ENCODE data around the gene TMEM178B. TPM values are rescaled to one million over a fixed set of nuclear protein-coding genes. Genes with fewer than 3 reads are reported as not detected.
A peak's percentile ranks its signal among the peaks of the same experiment; 100 is the strongest.

TMEM178B gene
- total RNA-seq, 1 experiment from 2014 or later = 0.39 TPM

- intact Hi-C loops (cut with micrococcal nuclease; ENCODE audit: unreplicated experiment) = no loop called here
- ATAC-seq = no peak
- Histone ChIP-seq H3K27me3 (ENCODE audit: control insufficient read depth, insufficient read depth, low read length) (peaks cover 19% of the 10 kb centered on the region), H3K4me3 (ENCODE audit: low read depth in 2 of 2, low read length in 2 of 2) (peak overlapping the region in 1 of 2 experiments; percentile 4; a peak in 1 of 4 replicates), H3K36me3 (ENCODE audit: control insufficient read depth, insufficient read depth, low read length) (no peaks in the 10 kb centered on the region), H3K4me1 (ENCODE audit: control insufficient read depth, insufficient read depth, low read length) (peaks cover 3% of the 10 kb centered on the region; the same call in 1 of the 2 replicates), H3K9me3 (ENCODE audit: control insufficient read depth, insufficient read depth, low read depth, low read length) (no peaks in the 10 kb centered on the region), H3K27ac (ENCODE audit: low read length) (no peak overlapping the region)
- in situ Hi-C loops (cut with HindIII; ENCODE audit: low pct_unique_long_range_greater_than_20kb, low sequenced_read_pairs) = no loop called here
- no peak for DNase-seq (ENCODE audit: low read depth, low spot score)
- no TSS peak for BruUV-seq (replicated peaks)
- CTCF ChIA-PET = no interaction called here
- TF ChIP-seq POLR2AphosphoS5 (IDR thresholded peaks at IDR 0.05; ENCODE audit: low read depth, low read length) (no peak), CTCF (IDR thresholded peaks at IDR 0.05) (no peak)
- POLR2A ChIA-PET = no interaction called here
Observed at GRCh38 chr7:141511316-141511675, 437.4 kb downstream of the TMEM178B start.

- Histone ChIP-seq H3K27me3 (ENCODE audit: control insufficient read depth, insufficient read depth, low read length) (peaks cover 19% of the 10 kb centered on the region), H3K9me3 (ENCODE audit: control insufficient read depth, insufficient read depth, low read depth, low read length) (no peaks in the 10 kb centered on the region), H3K36me3 (ENCODE audit: control insufficient read depth, insufficient read depth, low read length) (no peaks in the 10 kb centered on the region), H3K27ac (ENCODE audit: low read length) (no peak overlapping the region), H3K4me3 (ENCODE audit: low read depth in 2 of 2, low read length in 2 of 2) (peak overlapping the region; percentile 12 to 38), H3K4me1 (ENCODE audit: control insufficient read depth, insufficient read depth, low read length) (peaks cover 3% of the 10 kb centered on the region; the same call in 1 of the 2 replicates)
- ATAC-seq (peak; percentile 70), DNase-seq (ENCODE audit: low read depth, low spot score) (no peak)
- CTCF ChIA-PET = no interaction called here
- no TSS peak for BruUV-seq (replicated peaks)
- in situ Hi-C loops (cut with HindIII; ENCODE audit: low pct_unique_long_range_greater_than_20kb, low sequenced_read_pairs) (no loop called here), intact Hi-C loops (cut with micrococcal nuclease; ENCODE audit: unreplicated experiment) (no loop called here)
- TF ChIP-seq CTCF (IDR thresholded peaks at IDR 0.05) (no peak), SIN3A (IDR thresholded peaks at IDR 0.05; ENCODE audit: borderline replicate concordance, insufficient read depth, low read depth, low read length) (no peak), REST (IDR thresholded peaks at IDR 0.05; ENCODE audit: insufficient read depth in 1 of 2, low read depth in 2 of 2, low read length in 1 of 2) (no peak), TCF7L2 (IDR thresholded peaks at IDR 0.05; ENCODE audit: low read depth, low read length) (no peak), POLR2AphosphoS5 (IDR thresholded peaks at IDR 0.05; ENCODE audit: low read depth, low read length) (no peak)
- POLR2A ChIA-PET = no interaction called here
Observed at GRCh38 chr7:141511676-141512396, 438.0 kb downstream of the TMEM178B start.

Measured in Panc1 (cell line).